Neuron (in vitro differentiated cells): ENCODE data around the gene PPA1.
"Not testable (repeated sequence)": the region's sequence is repeated elsewhere in the genome, so short reads cannot be mapped to it uniquely, and the experiment has no call there.

Experiments
- H2AFZ ChIP-seq: one replicate; pipeline ENCODE4 v1.6.1; 2013; ENCODE audit warnings: low read depth, mild to moderate bottlenecking, inconsistent platforms, low read length, moderate library complexity
- H3K27me3 ChIP-seq: one replicate; pipeline ENCODE4 v1.6.1; 2013; ENCODE audit warnings: low read length; ENCODE audit not compliant: insufficient read depth
- H3K36me3 ChIP-seq: one replicate; pipeline ENCODE4 v1.6.1; 2013; ENCODE audit warnings: low read length; ENCODE audit not compliant: insufficient read depth
- H3K4me1 ChIP-seq: one replicate; pipeline ENCODE4 v1.6.1; 2013; ENCODE audit warnings: low read length; ENCODE audit not compliant: insufficient read depth
- H3K4me3 ChIP-seq: 2 replicates; pipeline ENCODE4 v1.5.1; 2013; ENCODE audit warnings: mild to moderate bottlenecking, low read length, moderate library complexity
- H3K9me3 ChIP-seq: one replicate; pipeline ENCODE4 v1.6.1; 2013; ENCODE audit warnings: low read length

Gene PPA1

DNA sequence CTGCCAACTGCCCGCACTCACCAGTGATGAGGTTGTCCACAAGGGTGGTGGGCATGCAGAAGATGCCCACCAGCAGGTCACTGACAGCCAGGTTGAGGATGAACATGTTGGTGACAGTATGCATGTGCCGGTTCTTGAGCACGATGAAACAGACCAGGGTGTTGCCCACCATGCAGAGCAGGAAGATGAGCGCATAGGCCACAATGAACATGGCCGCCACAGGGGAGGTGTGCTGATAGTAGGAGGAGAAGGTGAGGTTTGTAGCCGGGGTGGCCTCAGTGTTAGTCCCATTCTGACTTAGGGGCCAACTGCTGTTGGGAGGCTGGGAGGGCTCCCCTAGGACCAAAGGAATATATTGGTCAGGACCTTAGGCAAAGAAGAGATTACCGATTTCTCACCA is 32.8 kb upstream of the PPA1 start:
- H3K36me3 ChIP-seq: no peaks in the 10 kb centered on the region
- no peaks in the 10 kb centered on the region for H3K4me1 ChIP-seq
- H3K4me3 ChIP-seq: no peak overlapping the region
- no peaks in the 10 kb centered on the region for H3K9me3 ChIP-seq
- no peaks in the 10 kb centered on the region for H3K27me3 ChIP-seq
- H2AFZ ChIP-seq: no peak overlapping the region

DNA sequence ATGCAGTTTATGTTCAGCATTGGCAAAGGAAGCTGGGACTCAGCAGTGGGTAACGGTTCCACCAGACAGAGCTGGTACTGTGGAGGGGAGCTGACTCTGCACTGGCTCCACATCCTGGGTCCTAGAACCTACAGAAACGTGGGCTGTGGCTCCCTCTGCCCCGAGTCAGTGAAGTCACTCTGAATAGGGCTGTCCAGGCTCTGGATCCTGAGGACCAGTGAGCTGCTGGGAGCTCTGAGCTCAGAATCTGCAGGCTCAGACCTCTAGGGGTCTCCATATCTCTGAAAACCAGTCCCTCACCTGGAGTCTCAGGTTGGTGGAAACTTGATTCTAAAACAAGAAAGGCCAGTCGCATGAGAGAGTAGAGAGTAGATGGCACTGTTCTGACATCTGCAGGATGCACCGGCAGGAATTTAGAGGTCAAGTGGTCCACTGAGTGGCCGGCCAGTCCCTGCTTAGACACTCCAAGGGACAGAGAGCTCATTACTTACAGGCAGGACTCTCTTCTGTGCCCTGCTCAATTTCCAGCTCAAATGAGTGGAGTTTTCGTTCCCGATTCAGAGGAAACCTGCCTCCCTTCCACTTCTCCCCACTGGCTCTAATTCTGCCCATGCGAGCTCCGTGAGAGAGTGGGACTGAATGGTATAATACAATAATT is 31.9 kb upstream of the PPA1 start:
- Histone ChIP-seq H3K27me3 (no peaks in the 10 kb centered on the region), H3K9me3 (peaks cover 5% of the 10 kb centered on the region), H3K4me3 (no peak overlapping the region), H2AFZ (no peak overlapping the region), H3K4me1 (no peaks in the 10 kb centered on the region), H3K36me3 (no peaks in the 10 kb centered on the region)

DNA sequence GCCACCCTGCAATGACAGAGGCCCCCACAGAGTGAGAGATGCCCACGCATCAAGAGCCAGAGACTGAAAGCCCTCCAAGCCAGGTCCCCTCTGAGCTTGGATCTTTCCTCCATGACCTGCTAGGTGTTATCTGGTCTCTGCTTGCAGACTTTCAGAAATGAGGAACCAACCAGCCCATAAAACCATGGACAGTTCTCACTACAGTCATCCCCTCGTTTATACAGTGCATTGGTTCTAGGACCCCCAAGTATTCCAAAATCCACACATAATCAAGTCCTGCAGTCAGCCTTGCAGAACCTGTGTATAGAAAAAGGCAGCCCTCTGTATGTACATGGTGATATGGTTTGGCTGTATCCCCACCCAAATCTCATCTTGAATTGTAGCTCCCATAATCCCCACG is 27.5 kb upstream of the PPA1 start:
- no peaks in the 10 kb centered on the region for H3K4me1 ChIP-seq

DNA sequence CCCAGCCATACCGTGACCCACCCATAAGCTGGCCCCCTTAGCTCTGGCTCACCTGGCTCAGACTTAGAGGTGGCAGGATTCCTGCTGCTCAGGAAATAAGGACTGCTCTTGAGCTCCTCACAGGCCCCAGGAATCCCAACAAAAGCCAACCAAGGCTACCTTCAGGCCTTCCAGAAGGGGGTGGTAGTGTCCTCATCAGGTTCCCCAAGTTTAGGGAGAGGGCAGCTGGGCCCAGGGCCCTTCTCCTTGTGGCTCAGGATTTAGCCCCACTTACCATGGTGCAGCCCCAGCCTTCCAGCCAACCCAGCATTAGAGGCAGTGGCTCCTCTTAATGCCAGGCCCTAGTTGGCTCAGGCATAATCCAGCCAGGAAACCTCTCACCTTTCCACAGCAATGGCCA is 27.0 kb upstream of the PPA1 start:
- no peak overlapping the region for H3K4me3 ChIP-seq
- H2AFZ ChIP-seq: no peak overlapping the region
- no peaks in the 10 kb centered on the region for H3K36me3 ChIP-seq
- no peaks in the 10 kb centered on the region for H3K4me1 ChIP-seq
- no peaks in the 10 kb centered on the region for H3K27me3 ChIP-seq
- H3K9me3 ChIP-seq: peaks cover 6% of the 10 kb centered on the region

More for the DNA sequence above, 27.5 kb upstream of the PPA1 start:
- H3K36me3 ChIP-seq: no peaks in the 10 kb centered on the region
- no peaks in the 10 kb centered on the region for H3K27me3 ChIP-seq
- H3K4me3 ChIP-seq: no peak overlapping the region
- H2AFZ ChIP-seq: no peak overlapping the region
- peaks cover 5% of the 10 kb centered on the region for H3K9me3 ChIP-seq

DNA sequence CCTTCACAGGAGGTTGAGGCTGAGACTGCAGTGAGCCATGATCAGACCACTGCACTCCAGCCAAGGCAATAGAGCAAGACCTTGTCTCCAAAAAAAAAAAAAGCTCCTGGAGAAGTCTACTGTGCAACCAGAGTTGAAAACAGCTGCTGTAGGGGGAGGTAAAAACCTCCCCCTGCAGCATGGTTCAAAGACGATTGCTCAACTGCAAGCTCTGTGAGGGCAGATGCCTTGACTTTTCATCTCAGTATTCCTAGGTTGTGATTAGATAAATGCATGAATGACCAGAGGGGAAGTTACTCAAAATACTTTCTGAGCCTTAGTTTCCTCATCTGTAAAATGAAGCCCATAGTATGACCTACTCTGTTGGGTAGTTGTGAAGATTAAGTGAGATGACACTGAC is 25.0 kb upstream of the PPA1 start:
- H3K27me3 ChIP-seq: no peaks in the 10 kb centered on the region
- no peak overlapping the region for H3K4me3 ChIP-seq
- no peaks in the 10 kb centered on the region for H3K36me3 ChIP-seq
- H3K9me3 ChIP-seq: peaks cover 9% of the 10 kb centered on the region
- H3K4me1 ChIP-seq: peaks cover 9% of the 10 kb centered on the region
- H2AFZ ChIP-seq: no peak overlapping the region

DNA sequence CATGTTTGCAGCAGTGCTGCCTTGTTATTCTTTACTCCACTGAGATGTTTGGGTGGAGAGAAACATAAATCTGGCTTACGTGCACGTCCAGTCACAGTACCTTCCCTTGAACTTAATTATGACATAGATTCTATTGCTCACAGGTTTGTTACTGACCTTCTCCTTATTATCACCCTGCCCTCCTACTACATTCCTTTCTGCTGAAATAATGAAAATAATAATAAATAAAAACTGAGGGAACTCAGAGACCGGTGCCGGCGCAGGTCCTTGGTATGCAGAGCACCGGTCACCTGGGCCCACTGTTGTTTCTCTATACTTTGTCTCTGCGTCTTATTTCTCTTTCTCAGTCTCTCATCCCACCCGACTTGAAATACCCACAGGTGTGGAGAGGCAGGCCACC is 24.6 kb upstream of the PPA1 start:
- H3K9me3 ChIP-seq, H2AFZ ChIP-seq, H3K4me3 ChIP-seq, H3K27me3 ChIP-seq, H3K36me3 ChIP-seq: not testable (repeated sequence)
- peaks cover 12% of the 10 kb centered on the region for H3K4me1 ChIP-seq

DNA sequence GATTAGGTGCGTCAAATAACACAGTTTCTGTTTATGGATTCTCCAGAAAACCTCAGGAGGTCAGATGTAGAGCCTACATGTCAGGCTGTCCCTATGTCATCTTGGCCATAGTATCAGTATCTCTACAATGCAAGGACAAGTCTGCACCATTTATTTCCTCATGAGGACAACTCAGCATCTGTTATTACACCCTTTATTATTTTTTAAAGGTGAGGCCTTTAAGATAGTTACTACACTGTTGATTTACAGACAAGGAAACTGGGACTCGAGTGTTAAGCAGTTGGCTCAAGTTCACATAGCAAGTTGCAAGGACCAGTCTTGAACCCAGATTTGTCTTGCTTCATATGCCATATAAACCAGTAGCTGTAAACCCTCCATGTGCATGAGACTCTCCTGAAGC is 23.2 kb upstream of the PPA1 start:
- no peaks in the 10 kb centered on the region for H3K36me3 ChIP-seq
- no peak overlapping the region for H3K4me3 ChIP-seq
- H3K4me1 ChIP-seq: peaks cover 12% of the 10 kb centered on the region
- H2AFZ ChIP-seq: no peak overlapping the region
- H3K9me3 ChIP-seq: peaks cover 9% of the 10 kb centered on the region
- no peaks in the 10 kb centered on the region for H3K27me3 ChIP-seq

DNA sequence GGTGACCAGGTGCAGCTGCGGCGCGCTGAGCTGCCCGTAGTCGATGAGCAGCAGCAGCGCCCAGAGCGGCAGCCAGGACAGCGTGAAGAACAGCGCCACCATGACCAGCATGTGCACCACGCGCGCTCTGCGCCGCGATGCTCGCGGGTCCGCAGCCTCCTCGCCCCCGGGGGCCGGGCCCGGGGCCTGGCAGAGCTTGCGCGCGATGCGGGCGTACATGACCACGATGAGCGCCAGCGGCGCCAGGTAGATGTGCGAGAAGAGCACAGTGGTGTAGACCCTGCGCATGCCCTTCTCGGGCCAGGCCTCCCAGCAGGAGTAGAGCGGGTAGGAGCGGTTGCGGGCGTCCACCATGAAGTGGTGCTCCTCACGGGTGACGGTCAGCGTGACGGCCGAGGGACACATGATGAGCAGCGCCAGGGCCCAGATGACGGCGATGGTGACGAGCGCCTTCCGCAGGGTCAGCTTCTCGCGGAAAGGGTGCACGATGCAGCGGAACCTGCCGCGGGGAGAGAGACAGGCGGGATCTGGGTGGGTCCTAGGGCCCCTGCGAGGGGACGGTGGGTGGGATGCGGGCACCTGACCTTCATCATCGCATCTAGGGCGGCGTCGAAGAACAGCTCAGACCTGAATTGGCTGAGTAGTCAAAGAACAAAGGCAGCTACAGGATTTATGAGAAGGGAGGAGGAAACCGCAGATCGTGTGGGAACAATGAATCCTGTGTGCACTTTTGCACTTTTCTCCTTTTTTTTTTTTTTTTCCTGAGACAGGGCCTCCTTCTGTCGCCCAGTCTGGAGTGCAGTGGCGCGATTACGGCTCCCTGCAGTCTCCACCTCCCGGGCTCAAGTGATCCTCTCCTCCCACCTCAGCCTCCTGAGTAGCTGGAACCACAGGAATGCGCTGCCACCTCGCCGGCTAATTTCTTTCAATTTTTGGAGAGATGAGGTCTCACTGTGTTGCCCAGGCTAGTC is 22.4 kb upstream of the PPA1 start:
- H2AFZ ChIP-seq: no peak overlapping the region
- no peaks in the 10 kb centered on the region for H3K27me3 ChIP-seq
- peaks cover 8% of the 10 kb centered on the region for H3K9me3 ChIP-seq
- H3K36me3 ChIP-seq: no peaks in the 10 kb centered on the region
- H3K4me3 ChIP-seq: no peak overlapping the region
- peaks cover 12% of the 10 kb centered on the region for H3K4me1 ChIP-seq

DNA sequence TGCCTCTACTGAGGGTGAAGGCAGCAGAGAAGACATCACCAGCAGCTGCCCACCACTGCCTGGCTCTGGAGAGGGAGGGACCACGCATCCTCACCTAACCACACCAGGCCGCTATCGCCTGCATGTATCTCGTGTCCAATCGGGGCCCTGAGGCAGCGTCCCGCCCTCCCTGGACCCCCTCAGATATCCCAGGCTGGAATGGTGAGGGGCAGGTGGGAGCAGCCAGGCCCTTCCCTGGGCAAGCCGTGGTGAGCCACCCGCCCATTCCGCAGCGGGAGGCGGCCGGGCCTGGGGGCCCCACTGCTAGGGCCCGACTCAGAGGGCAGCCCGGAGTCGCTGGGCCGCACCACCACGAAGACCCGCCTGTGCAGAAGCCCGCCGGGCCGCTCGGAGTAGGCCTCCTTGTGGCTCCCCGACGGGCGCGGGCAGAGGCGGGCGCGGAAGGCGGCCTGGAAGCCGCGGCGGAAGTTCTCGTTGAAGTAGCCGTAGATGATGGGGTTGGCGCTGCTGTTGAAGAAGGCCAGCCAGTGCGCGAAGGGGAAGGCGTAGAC is 21.6 kb upstream of the PPA1 start:
- H3K4me1 ChIP-seq: peaks cover 12% of the 10 kb centered on the region
- H3K4me3 ChIP-seq: no peak overlapping the region
- peaks cover 4% of the 10 kb centered on the region for H3K9me3 ChIP-seq
- no peak overlapping the region for H2AFZ ChIP-seq
- H3K36me3 ChIP-seq: no peaks in the 10 kb centered on the region
- H3K27me3 ChIP-seq: no peaks in the 10 kb centered on the region

DNA sequence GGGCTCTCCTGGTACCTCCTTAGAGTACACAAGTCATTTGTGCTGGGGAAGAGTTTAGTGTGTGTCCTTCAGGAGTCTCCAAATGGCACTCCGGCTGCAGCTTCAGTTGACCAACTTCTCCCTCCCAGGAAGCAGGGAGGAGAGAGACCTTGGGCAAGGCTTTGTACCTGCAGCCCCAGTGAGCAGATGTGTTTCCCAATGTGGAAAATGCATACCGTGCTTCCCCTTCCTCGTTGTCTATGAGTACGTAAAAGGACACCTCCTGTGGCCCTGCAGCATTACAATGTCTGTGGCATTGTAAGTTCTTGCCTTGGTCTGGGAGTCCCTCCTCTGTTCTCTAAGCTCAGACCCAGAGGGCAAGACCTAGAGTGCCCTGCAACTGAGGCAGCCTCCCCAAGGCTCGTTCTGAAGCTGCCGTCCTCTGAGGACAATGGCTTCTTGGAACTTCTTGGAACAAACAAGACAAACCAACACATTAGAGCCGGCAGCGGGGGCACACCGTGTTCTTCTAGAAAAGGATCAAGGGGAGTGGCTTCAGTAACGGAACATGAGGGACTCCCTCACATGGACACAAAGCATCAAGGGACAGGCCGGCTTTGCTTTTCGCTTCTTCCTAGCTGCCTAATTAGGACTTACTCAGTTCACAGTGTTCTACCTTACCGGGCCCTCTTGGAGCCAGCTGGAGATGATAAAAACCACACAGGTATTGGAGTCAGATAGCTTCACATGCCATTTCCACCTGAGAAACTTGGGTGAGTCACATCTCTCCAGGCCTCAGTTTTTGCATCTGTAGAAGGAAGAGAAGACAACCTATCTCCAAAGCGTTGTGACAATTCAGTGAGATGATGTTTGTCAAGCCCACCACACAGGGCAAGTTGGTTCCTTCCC is 20.9 kb upstream of the PPA1 start:
- H3K4me1 ChIP-seq: peaks cover 12% of the 10 kb centered on the region
- H3K27me3 ChIP-seq: no peaks in the 10 kb centered on the region
- no peak overlapping the region for H3K4me3 ChIP-seq
- no peaks in the 10 kb centered on the region for H3K36me3 ChIP-seq
- H3K9me3 ChIP-seq: peaks cover 4% of the 10 kb centered on the region
- H2AFZ ChIP-seq: no peak overlapping the region

DNA sequence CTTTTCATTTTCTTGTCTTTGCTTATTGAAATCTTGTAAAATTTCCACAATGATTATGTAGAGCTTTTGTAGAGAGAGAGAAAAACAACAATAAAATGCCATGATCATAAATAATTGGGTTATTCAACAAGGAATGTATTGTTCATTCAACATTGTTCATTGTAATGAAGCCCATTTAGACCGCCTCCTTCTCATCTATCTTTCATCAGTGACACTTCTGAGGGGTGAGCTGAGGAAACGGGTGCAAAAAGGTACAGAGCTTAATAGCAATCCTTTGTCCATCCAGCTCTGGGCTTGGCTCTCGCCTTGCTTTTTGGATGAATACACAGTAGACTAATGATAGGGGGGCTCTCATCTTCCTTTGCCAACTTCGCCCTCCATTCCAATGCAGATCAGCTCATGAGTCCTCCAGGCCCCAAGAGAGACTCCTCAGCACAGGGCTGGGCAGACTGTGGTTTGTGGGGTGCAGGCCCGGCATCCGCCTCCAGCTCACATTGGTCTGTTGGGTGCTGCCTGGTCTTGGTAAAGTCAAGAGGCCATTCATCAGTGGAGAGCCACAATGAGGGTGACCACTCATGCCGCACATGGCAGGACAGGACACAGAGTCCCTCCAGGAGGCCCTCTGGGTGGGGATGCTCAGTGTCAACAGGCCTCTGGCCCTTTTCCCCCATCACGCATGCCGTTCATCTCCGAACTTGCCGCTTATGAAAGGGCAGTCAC is 17.9 kb upstream of the PPA1 start:
- Histone ChIP-seq H3K27me3 (peaks cover 11% of the 10 kb centered on the region), H3K4me1 (peaks cover 12% of the 10 kb centered on the region), H3K4me3 (no peak overlapping the region), H2AFZ (no peak overlapping the region), H3K9me3 (peaks cover 4% of the 10 kb centered on the region), H3K36me3 (no peaks in the 10 kb centered on the region)

DNA sequence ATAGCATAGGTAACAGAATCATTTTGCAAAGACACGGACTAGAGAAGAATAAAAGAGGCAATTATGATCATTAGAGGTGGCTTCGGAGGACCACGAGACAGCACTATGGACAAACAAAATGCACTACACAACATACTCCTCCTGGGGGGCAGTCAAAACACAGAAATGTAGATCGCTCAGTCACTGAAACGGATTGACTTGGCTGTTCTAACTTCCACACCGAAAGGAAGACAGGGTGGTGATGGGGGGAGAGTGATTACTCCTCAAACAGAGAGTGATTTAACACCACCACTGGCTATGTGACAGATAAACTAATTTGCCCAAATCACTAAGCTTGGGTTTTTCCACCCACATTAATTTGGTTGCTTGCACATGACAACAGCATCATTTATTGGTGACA is 14.1 kb upstream of the PPA1 start:
- Histone ChIP-seq H3K27me3 (peaks cover 16% of the 10 kb centered on the region), H3K36me3 (no peaks in the 10 kb centered on the region), H2AFZ (no peak overlapping the region), H3K4me1 (no peaks in the 10 kb centered on the region), H3K4me3 (no peak overlapping the region), H3K9me3 (no peaks in the 10 kb centered on the region)
